ENCODE data around the gene XPNPEP2.

The XPNPEP2 gene

GRCh38 chrX:129771266-129771995 is 32.7 kb downstream of the XPNPEP2 start:
- DNase-seq, result no peak
- H2AFZ ChIP-seq (ENCODE audit: low read depth, low read length), result no peak overlapping the region
- WGBS, result 86% methylated on average over 12 of the region's 14 CpGs

GRCh38 chrX:129772796-129773431 is 34.1 kb downstream of the XPNPEP2 start:
- no peak overlapping the region for H2BK12ac ChIP-seq (ENCODE audit: low read length in 2 of 2)
- no peaks in the 10 kb centered on the region for H3K9me3 ChIP-seq (ENCODE audit: control insufficient read depth, low read length)
- H3K4me3 ChIP-seq (ENCODE audit: insufficient read depth in 1 of 2, low read depth in 1 of 2, low read length in 2 of 2), result no peak overlapping the region
- H2BK15ac ChIP-seq (ENCODE audit: low read depth, poor library complexity, severe bottlenecking), result no peak overlapping the region
- H3K27ac ChIP-seq (ENCODE audit: low read length, poor library complexity, severe bottlenecking), result no peak overlapping the region
- WGBS, result 78% methylated on average over 13 of the region's 14 CpGs
- no peak overlapping the region for H3K4ac ChIP-seq (ENCODE audit: low read depth in 1 of 2, low read length in 2 of 2)
- no peak overlapping the region for H3K9ac ChIP-seq (ENCODE audit: low read length)
- no peaks in the 10 kb centered on the region for H3K79me1 ChIP-seq (replicated peaks; ENCODE audit: low read length, poor library complexity, severe bottlenecking)
- H3K4me1 ChIP-seq (ENCODE audit: control insufficient read depth, insufficient read depth, low read depth, low read length), result no peaks in the 10 kb centered on the region
- H2BK5ac ChIP-seq (ENCODE audit: low read depth, low read length, poor library complexity, severe bottlenecking), result no peak overlapping the region
- peaks cover 0 to 39% of the 10 kb centered on the region in 2 experiments for H3K27me3 ChIP-seq (ENCODE audit: control insufficient read depth in 1 of 2, insufficient read depth in 1 of 2, low read length in 2 of 2)
- H2BK120ac ChIP-seq (ENCODE audit: low read depth, low read length), result no peak overlapping the region
- no peak overlapping the region for H3K23ac ChIP-seq (ENCODE audit: low read length in 2 of 2)
- no peak overlapping the region for H3K14ac ChIP-seq (ENCODE audit: low read length in 2 of 2)
- no peak overlapping the region for H3K4me2 ChIP-seq (ENCODE audit: low read length, poor library complexity, severe bottlenecking)
- H3K36me3 ChIP-seq (ENCODE audit: control insufficient read depth in 1 of 2, insufficient read depth in 2 of 2, low read depth in 1 of 2, low read length in 2 of 2), result no peaks in the 10 kb centered on the region
- no peak overlapping the region for H2AFZ ChIP-seq (ENCODE audit: low read depth, low read length)
- no peak overlapping the region for H4K8ac ChIP-seq (ENCODE audit: low read length)
- H4K91ac ChIP-seq (ENCODE audit: low read length), result no peak overlapping the region
- H3K18ac ChIP-seq (ENCODE audit: low read depth in 1 of 2, low read length in 2 of 2), result no peak overlapping the region
- H2AK5ac ChIP-seq (ENCODE audit: low read length, severe bottlenecking), result no peak overlapping the region
- DNase-seq, result no peak

More at GRCh38 chrX:129771266-129771995, 32.7 kb downstream of the XPNPEP2 start:
- Histone ChIP-seq H2AK5ac (ENCODE audit: low read length, severe bottlenecking) (no peak overlapping the region), H3K14ac (ENCODE audit: low read length in 2 of 2) (no peak overlapping the region), H3K23ac (ENCODE audit: low read length in 2 of 2) (no peak overlapping the region), H3K4me2 (ENCODE audit: low read length, poor library complexity, severe bottlenecking) (no peak overlapping the region), H4K8ac (ENCODE audit: low read length) (no peak overlapping the region), H3K4me3 (ENCODE audit: insufficient read depth in 1 of 2, low read depth in 1 of 2, low read length in 2 of 2) (no peak overlapping the region), H3K27ac (ENCODE audit: low read length, poor library complexity, severe bottlenecking) (no peak overlapping the region), H3K79me1 (replicated peaks; ENCODE audit: low read length, poor library complexity, severe bottlenecking) (no peaks in the 10 kb centered on the region), H3K27me3 (ENCODE audit: control insufficient read depth in 1 of 2, insufficient read depth in 1 of 2, low read length in 2 of 2) (peaks cover 0 to 33% of the 10 kb centered on the region in 2 experiments), H2BK120ac (ENCODE audit: low read depth, low read length) (no peak overlapping the region), H2BK5ac (ENCODE audit: low read depth, low read length, poor library complexity, severe bottlenecking) (no peak overlapping the region), H3K9ac (ENCODE audit: low read length) (no peak overlapping the region), H2BK12ac (ENCODE audit: low read length in 2 of 2) (no peak overlapping the region), H3K9me3 (ENCODE audit: control insufficient read depth, low read length) (no peaks in the 10 kb centered on the region), H3K4me1 (ENCODE audit: control insufficient read depth, insufficient read depth, low read depth, low read length) (no peaks in the 10 kb centered on the region), H4K91ac (ENCODE audit: low read length) (no peak overlapping the region), H3K36me3 (ENCODE audit: control insufficient read depth in 1 of 2, insufficient read depth in 2 of 2, low read depth in 1 of 2, low read length in 2 of 2) (no peaks in the 10 kb centered on the region), H3K4ac (ENCODE audit: low read depth in 1 of 2, low read length in 2 of 2) (no peak overlapping the region), H2BK15ac (ENCODE audit: low read depth, poor library complexity, severe bottlenecking) (no peak overlapping the region), H3K18ac (ENCODE audit: low read depth in 1 of 2, low read length in 2 of 2) (no peak overlapping the region)

GRCh38 chrX:129773649-129774458 is 35.1 kb downstream of the XPNPEP2 start:
- H2BK12ac ChIP-seq (ENCODE audit: low read length in 2 of 2), result no peak overlapping the region
- H3K4me3 ChIP-seq (ENCODE audit: insufficient read depth in 1 of 2, low read depth in 1 of 2, low read length in 2 of 2), result no peak overlapping the region
- no peaks in the 10 kb centered on the region for H3K36me3 ChIP-seq (ENCODE audit: control insufficient read depth in 1 of 2, insufficient read depth in 2 of 2, low read depth in 1 of 2, low read length in 2 of 2)
- no peaks in the 10 kb centered on the region for H3K4me1 ChIP-seq (ENCODE audit: control insufficient read depth, insufficient read depth, low read depth, low read length)
- no peak overlapping the region for H3K4ac ChIP-seq (ENCODE audit: low read depth in 1 of 2, low read length in 2 of 2)
- no peak for DNase-seq
- peaks cover 0 to 36% of the 10 kb centered on the region in 2 experiments for H3K27me3 ChIP-seq (ENCODE audit: control insufficient read depth in 1 of 2, insufficient read depth in 1 of 2, low read length in 2 of 2)
- H2BK120ac ChIP-seq (ENCODE audit: low read depth, low read length), result no peak overlapping the region
- no peak overlapping the region for H3K23ac ChIP-seq (ENCODE audit: low read length in 2 of 2)
- no peak overlapping the region for H2AK5ac ChIP-seq (ENCODE audit: low read length, severe bottlenecking)
- 90% methylated on average over 2 of the region's 4 CpGs for WGBS
- no peak overlapping the region for H2BK15ac ChIP-seq (ENCODE audit: low read depth, poor library complexity, severe bottlenecking)
- H2BK5ac ChIP-seq (ENCODE audit: low read depth, low read length, poor library complexity, severe bottlenecking), result no peak overlapping the region
- no peak overlapping the region for H3K9ac ChIP-seq (ENCODE audit: low read length)
- H2AFZ ChIP-seq (ENCODE audit: low read depth, low read length), result no peak overlapping the region
- no peaks in the 10 kb centered on the region for H3K9me3 ChIP-seq (ENCODE audit: control insufficient read depth, low read length)
- H3K79me1 ChIP-seq (replicated peaks; ENCODE audit: low read length, poor library complexity, severe bottlenecking), result no peaks in the 10 kb centered on the region
- H3K18ac ChIP-seq (ENCODE audit: low read depth in 1 of 2, low read length in 2 of 2), result no peak overlapping the region
- no peak overlapping the region for H3K27ac ChIP-seq (ENCODE audit: low read length, poor library complexity, severe bottlenecking)
- H4K91ac ChIP-seq (ENCODE audit: low read length), result no peak overlapping the region
- H3K14ac ChIP-seq (ENCODE audit: low read length in 2 of 2), result no peak overlapping the region
- H4K8ac ChIP-seq (ENCODE audit: low read length), result no peak overlapping the region
- no peak overlapping the region for H3K4me2 ChIP-seq (ENCODE audit: low read length, poor library complexity, severe bottlenecking)
